CD14-positive monocyte (primary cell): ENCODE data around the gene APOH. TPM values are rescaled to one million over a fixed set of nuclear protein-coding genes. Genes with fewer than 3 reads are reported as not detected.

Source experiments
- DNase-seq, 3 donors: peaks; one replicate each; pipeline ENCODE4 v3.0.0-alpha.2; 2011 to 2022
- H2AFZ ChIP-seq: 2 replicates; pipeline ENCODE4 v1.6.0; 2012; ENCODE audit warnings: mild to moderate bottlenecking, low read depth, low read length, inconsistent platforms; ENCODE audit not compliant: insufficient read depth, poor library complexity, severe bottlenecking
- H3K27ac ChIP-seq, 2 donors: 1 replicate in 1 of 2; 2 replicates in 1 of 2; pipeline ENCODE4 v1.5.1; 2012 to 2013; ENCODE audit warnings: low read length in 2 of 2, control low read depth in 1 of 2, inconsistent platforms in 1 of 2, low read depth in 1 of 2, mild to moderate bottlenecking in 1 of 2
- H3K27me3 ChIP-seq, 2 donors: one replicate each; pipeline versions ENCODE4 v1.6.0 to v1.6.1; 2011 to 2013; ENCODE audit warnings: low read length in 2 of 2; ENCODE audit not compliant: control insufficient read depth in 2 of 2, insufficient read depth in 2 of 2
- H3K36me3 ChIP-seq, 2 donors: replicated peaks in 1 of 2; 1 replicate in 1 of 2; 2 replicates in 1 of 2; pipeline versions ENCODE4 v1.5.1 to v1.6.1; 2012 to 2013; ENCODE audit warnings: low read length in 2 of 2, control low read depth in 1 of 2, inconsistent platforms in 1 of 2, mild to moderate bottlenecking in 1 of 2; ENCODE audit not compliant: insufficient read depth in 2 of 2, control insufficient read depth in 1 of 2
- H3K4me1 ChIP-seq, 2 donors: 1 replicate in 1 of 2; 2 replicates in 1 of 2; pipeline versions ENCODE4 v1.5.1 to v1.6.1; 2012 to 2013; ENCODE audit warnings: low read length in 2 of 2, control low read depth in 1 of 2, inconsistent platforms in 1 of 2, mild to moderate bottlenecking in 1 of 2, moderate library complexity in 1 of 2; ENCODE audit not compliant: insufficient read depth in 2 of 2, control insufficient read depth in 1 of 2
- H3K4me2 ChIP-seq: replicated peaks from 2 replicates; pipeline ENCODE3; 2012; ENCODE audit warnings: low read length, moderate library complexity, mild to moderate bottlenecking; ENCODE audit not compliant: poor library complexity, severe bottlenecking; ENCODE audit errors: extremely low read depth
- H3K4me3 ChIP-seq, 3 experiments: fragments of 200-600 bp in 1 of 3; sonication (generic) in 1 of 3; replicated peaks in 1 of 3; 1 replicate in 2 of 3; 2 replicates in 1 of 3; pipeline ENCODE4 v1.5.1; 2011 to 2013; ENCODE audit warnings: low read length in 3 of 3, mild to moderate bottlenecking in 3 of 3, control low read depth in 2 of 3, low read depth in 2 of 3, inconsistent platforms in 1 of 3, moderate library complexity in 1 of 3
- H3K79me2 ChIP-seq: 2 replicates; pipeline ENCODE4 v1.6.0; 2012; ENCODE audit warnings: mild to moderate bottlenecking, control low read depth, inconsistent platforms, low read length, moderate library complexity; ENCODE audit not compliant: insufficient read depth
- H3K9ac ChIP-seq: 2 replicates; pipeline ENCODE4 v1.6.0; 2017; ENCODE audit warnings: low read length, mild to moderate bottlenecking; ENCODE audit not compliant: insufficient read depth, poor library complexity, severe bottlenecking
- H3K9me3 ChIP-seq, 2 donors: replicated peaks in 1 of 2; 1 replicate in 1 of 2; 2 replicates in 1 of 2; pipeline versions ENCODE4 v1.5.1 to v1.6.1; 2012 to 2013; ENCODE audit warnings: low read length in 2 of 2, control low read depth in 1 of 2; ENCODE audit not compliant: control insufficient read depth in 1 of 2, insufficient read depth in 1 of 2
- H4K20me1 ChIP-seq: 2 replicates; pipeline ENCODE4 v1.6.0; 2012; ENCODE audit warnings: mild to moderate bottlenecking, low read length, control low read depth, moderate library complexity; ENCODE audit not compliant: insufficient read depth
- H3K27ac Mint-ChIP-seq, 7 donors: one replicate each; pipeline ENCODE4 v1.8.0; 2020; ENCODE audit warnings: mild to moderate bottlenecking in 7 of 7, mixed read lengths in 7 of 7, moderate library complexity in 6 of 7, inconsistent platforms in 2 of 7
- H3K27me3 Mint-ChIP-seq, 3 donors: one replicate each; pipeline ENCODE4 v1.8.0; 2021 to 2022; ENCODE audit warnings: low read depth in 3 of 3, mild to moderate bottlenecking in 3 of 3, mixed read lengths in 3 of 3, moderate library complexity in 3 of 3, inconsistent platforms in 1 of 3
- H3K36me3 Mint-ChIP-seq, 2 donors: one replicate each; pipeline ENCODE4 v1.8.0; 2020; ENCODE audit warnings: mixed read lengths in 2 of 2, inconsistent platforms in 1 of 2, mild to moderate bottlenecking in 1 of 2
- H3K4me1 Mint-ChIP-seq: one replicate; pipeline ENCODE4 v1.8.0; 2020; ENCODE audit warnings: mild to moderate bottlenecking, mixed read lengths
- H3K4me3 Mint-ChIP-seq, 2 donors: one replicate each; pipeline ENCODE4 v1.8.0; 2020; ENCODE audit warnings: mild to moderate bottlenecking in 2 of 2, mixed read lengths in 2 of 2, moderate library complexity in 1 of 2
- H3K9me3 Mint-ChIP-seq, 7 donors: one replicate each; pipeline ENCODE4 v1.8.0; 2020 to 2022; ENCODE audit warnings: mixed read lengths in 7 of 7, mild to moderate bottlenecking in 6 of 7, moderate library complexity in 6 of 7, inconsistent platforms in 2 of 7
- CTCF ChIP-seq: fragments of 200-600 bp; IDR thresholded peaks from one replicate; pipeline ENCODE4 v1.8.0; 2022; ENCODE audit warnings: antibody characterized with exemption, mild to moderate bottlenecking
- WGBS: methylation state at CpG from one replicate; pipeline ENCODE4 v1.1.5; 2013; ENCODE audit warnings: missing lambda C conversion rate; ENCODE audit not compliant: insufficient coverage; 5-methylcytosine and 5-hydroxymethylcytosine counted together
- intact Hi-C, 2 donors: fragments of 100-400 bp; cut with micrococcal nuclease; formaldehyde crosslinking; loops; one replicate each; pipeline versions ENCODE4 v1.15.0 to v1.15.1; 2023
- polyA plus RNA-seq, 3 donors: library from polyadenylated mRNA; depleted of rRNA in 1 of 3; unstranded in 2 of 3; stranded (reverse) in 1 of 3; fragments of 300-500 nt in 2 of 3; fragments of >200 nt in 1 of 3; fragmentation: Illumina TruSeq in 2 of 3; gene quantifications; 1 replicate in 2 of 3; 2 replicates in 1 of 3; pipeline ENCODE4 v1.2.3, GENCODE V29; 2012 to 2021

The APOH gene
- polyA plus RNA-seq, 3 donors, result not detected

- peaks cover 7 to 26% (median 19%) of the 10 kb centered on the region in 3 donors for H3K27me3 Mint-ChIP-seq
- no peak overlapping the region for H3K9ac ChIP-seq
- intact Hi-C loops, result no loop called here
- H3K4me1 Mint-ChIP-seq, result peaks cover 6% of the 10 kb centered on the region
- H3K4me2 ChIP-seq, result no peak overlapping the region
- H3K36me3 ChIP-seq, result no peaks in the 10 kb centered on the region
- no peak overlapping the region for H3K4me3 ChIP-seq
- H3K4me1 ChIP-seq, result peaks cover 7 to 8% of the 10 kb centered on the region in 2 donors
- H3K36me3 Mint-ChIP-seq, result no peaks in the 10 kb centered on the region
- H3K27ac ChIP-seq, result no peak overlapping the region
- H2AFZ ChIP-seq, result no peak overlapping the region
- no peaks in the 10 kb centered on the region for H3K79me2 ChIP-seq
- no peaks in the 10 kb centered on the region for H4K20me1 ChIP-seq
- DNase-seq, result no peak
- no peaks in the 10 kb centered on the region for H3K9me3 ChIP-seq
- TF ChIP-seq CTCF, result no peak
- H3K9me3 Mint-ChIP-seq, result peaks cover 0 to 4% (median 0%) of the 10 kb centered on the region in 7 donors
- WGBS, result no CpG with 5 or more reads among the region's 3 CpGs
- no peak overlapping the region for H3K4me3 Mint-ChIP-seq
- no peak overlapping the region for H3K27ac Mint-ChIP-seq
- H3K27me3 ChIP-seq, result no peaks in the 10 kb centered on the region
Measured at GRCh38 chr17:66234611-66235010, 5.4 kb upstream of the APOH start.

GRCh38 chr17:66233023-66233753, 4.0 kb upstream of the APOH start:
- intact Hi-C loops, result no loop called here
- Mint-ChIP-seq H3K9me3 (peaks cover 0 to 4% (median 0%) of the 10 kb centered on the region in 7 donors), H3K27me3 (peaks cover 7 to 18% (median 16%) of the 10 kb centered on the region in 3 donors), H3K36me3 (no peaks in the 10 kb centered on the region), H3K27ac (no peak overlapping the region), H3K4me1 (peaks cover 6% of the 10 kb centered on the region), H3K4me3 (no peak overlapping the region)
- DNase-seq, result no peak
- Histone ChIP-seq H4K20me1 (no peaks in the 10 kb centered on the region), H3K36me3 (no peaks in the 10 kb centered on the region), H3K9me3 (no peaks in the 10 kb centered on the region), H3K4me3 (no peak overlapping the region), H3K27me3 (no peaks in the 10 kb centered on the region), H2AFZ (no peak overlapping the region), H3K79me2 (no peaks in the 10 kb centered on the region), H3K4me1 (peaks cover 7 to 8% of the 10 kb centered on the region in 2 donors), H3K4me2 (no peak overlapping the region), H3K9ac (no peak overlapping the region), H3K27ac (no peak overlapping the region)
- WGBS, result 94% methylated on average over 3 of the region's 8 CpGs
- TF ChIP-seq CTCF, result no peak
